Measurements from ENCODE around the gene ARHGEF3. TPM values are rescaled to one million over a fixed set of nuclear protein-coding genes. Genes with fewer than 3 reads are reported as not detected.
A peak's percentile ranks its signal among the peaks of the same experiment; 100 is the strongest.

ARHGEF3 gene
- total RNA-seq, 4 donors from 2014 or later: 15.9 to 79.4 (median 44.8) TPM

DNA sequence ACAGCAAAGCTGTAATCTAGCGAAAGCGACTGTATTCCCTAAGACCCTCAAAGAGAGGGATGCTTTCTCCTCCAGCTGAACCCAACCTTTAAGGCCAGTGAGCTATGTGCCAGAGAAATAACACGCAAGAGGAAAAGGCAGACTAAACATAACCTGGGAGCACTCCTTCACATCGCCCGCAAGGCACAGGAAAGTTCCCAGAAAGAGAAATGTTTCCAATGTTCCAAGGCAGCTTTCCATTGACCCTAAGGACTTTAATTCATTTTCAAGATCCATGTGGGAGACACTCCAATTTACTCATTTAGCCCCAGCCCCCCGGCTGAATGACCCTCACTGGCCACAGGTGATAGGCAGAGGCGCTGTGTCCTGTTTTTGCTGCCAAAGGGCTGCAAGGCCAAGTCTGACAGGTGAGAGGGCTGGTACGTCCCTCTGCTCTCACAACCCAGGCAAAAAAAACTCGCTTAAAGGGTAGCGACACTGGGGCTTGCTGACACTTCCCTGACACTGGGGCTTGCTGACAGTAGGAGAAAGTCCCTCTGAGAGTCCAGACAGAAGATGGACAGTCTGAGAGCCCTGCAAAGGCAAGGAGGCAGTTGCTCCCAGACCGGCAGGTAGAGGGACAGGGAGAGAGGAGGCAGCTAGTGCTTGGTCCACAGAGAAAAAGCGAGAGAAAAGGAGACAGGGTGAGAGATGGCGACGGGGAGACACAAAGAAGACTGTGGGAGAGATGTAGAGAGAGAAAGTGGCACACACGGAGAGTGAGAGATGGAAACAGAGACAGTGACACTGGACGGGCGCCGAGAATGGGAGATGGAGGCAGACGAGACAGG is 702 bp downstream of the ARHGEF3 start:
- no peaks in the 10 kb centered on the region for H3K36me3 ChIP-seq
- no peaks in the 10 kb centered on the region for H3K4me1 ChIP-seq
- no peak for DNase-seq
- H3K27ac ChIP-seq: peak overlapping the region; percentile 78 to 82
- TF ChIP-seq, protein P1, sequence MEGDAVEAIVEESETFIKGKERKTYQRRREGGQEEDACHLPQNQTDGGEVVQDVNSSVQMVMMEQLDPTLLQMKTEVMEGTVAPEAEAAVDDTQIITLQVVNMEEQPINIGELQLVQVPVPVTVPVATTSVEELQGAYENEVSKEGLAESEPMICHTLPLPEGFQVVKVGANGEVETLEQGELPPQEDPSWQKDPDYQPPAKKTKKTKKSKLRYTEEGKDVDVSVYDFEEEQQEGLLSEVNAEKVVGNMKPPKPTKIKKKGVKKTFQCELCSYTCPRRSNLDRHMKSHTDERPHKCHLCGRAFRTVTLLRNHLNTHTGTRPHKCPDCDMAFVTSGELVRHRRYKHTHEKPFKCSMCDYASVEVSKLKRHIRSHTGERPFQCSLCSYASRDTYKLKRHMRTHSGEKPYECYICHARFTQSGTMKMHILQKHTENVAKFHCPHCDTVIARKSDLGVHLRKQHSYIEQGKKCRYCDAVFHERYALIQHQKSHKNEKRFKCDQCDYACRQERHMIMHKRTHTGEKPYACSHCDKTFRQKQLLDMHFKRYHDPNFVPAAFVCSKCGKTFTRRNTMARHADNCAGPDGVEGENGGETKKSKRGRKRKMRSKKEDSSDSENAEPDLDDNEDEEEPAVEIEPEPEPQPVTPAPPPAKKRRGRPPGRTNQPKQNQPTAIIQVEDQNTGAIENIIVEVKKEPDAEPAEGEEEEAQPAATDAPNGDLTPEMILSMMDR (IDR thresholded peaks at IDR 0.05): no peak
- TF ChIP-seq POLR2A (IDR thresholded peaks at IDR 0.05): no peak
- no peaks in the 10 kb centered on the region for H3K27me3 ChIP-seq
- H3K4me3 ChIP-seq: peak overlapping the region; percentile 69 to 81
- no peaks in the 10 kb centered on the region for H3K9me3 ChIP-seq
- intact Hi-C loops (cut with DNase I; ENCODE audit: low total_unique reads): loop anchor here (5.0 to 10.0 kb wide), 2 partner anchors 99 to 184 kb away; no protein-coding TSS in a partner anchor

DNA sequence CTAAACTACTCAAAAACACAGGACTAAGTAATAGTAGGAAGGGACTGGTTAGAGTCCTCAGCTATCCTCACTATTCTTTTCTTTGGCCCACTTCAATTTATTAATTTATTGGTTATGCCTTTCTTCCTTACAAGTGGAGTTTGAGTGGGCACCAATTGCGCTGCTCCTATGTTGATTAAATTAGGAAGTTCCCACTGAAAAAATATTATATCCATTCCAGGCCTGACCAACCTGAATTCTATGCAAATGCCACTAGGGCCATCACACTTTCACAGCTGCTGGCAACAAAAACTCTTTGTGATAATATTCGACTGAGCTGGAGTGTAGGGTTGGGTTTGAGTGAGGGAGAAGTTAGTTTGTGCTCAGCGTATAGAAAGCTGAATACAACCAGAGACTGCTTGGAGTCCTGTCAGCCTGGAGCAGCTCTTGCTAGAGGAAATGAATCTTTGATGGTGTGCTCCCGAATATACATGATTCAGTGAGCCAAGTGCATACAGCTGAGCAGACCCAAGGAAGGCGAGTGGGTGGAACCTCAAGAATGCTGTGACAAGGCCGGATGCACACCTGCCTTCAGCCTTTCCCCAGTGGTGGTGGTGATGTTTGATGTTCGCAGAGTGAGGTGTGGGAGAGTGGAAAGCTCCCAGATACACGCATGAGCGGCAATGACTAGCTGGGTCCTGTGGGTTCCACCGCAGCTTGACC is 1.5 kb downstream of the ARHGEF3 start:
- Histone ChIP-seq H3K4me3 (peak overlapping the region; percentile 69 to 81), H3K4me1 (no peaks in the 10 kb centered on the region), H3K9me3 (no peaks in the 10 kb centered on the region), H3K27me3 (no peaks in the 10 kb centered on the region), H3K36me3 (no peaks in the 10 kb centered on the region), H3K27ac (peak overlapping the region; percentile 78 to 82)
- DNase-seq: no peak
- intact Hi-C loops (cut with DNase I; ENCODE audit: low total_unique reads): loop anchor here (5.0 to 10.0 kb wide), 2 partner anchors 98 to 185 kb away; no protein-coding TSS in a partner anchor
- TF ChIP-seq, protein P1 (IDR thresholded peaks at IDR 0.05): no peak
- TF ChIP-seq POLR2A (IDR thresholded peaks at IDR 0.05): no peak

DNA sequence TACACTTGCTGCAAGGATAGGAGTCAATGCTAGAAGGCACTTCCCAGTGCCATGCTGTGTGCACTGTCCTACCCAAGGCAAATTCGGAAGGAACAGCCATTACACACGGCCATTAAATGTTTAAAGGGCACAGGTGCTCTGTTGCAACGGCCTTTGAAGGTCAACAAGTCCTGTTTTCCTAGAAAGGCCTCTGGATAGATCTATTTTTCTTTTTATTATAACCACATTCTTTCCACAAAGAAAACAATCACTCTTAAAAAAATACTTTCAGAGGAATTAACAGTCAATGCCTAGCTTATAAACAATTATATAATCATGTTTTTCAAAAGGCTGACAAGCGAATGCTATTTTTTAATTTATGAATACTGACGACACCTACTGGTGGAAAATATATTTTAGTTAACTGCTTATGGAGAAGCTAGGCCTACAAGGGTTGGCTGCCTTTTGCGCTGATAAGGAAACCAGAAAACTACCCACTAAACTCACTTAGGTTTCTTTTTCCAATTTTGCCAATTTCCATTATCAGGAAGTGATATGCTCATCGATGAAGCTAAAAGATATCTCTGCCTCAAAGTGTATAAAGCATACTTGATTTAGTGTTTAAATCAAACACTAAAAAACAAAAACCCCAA is 2.4 kb downstream of the ARHGEF3 start:
- no peaks in the 10 kb centered on the region for H3K4me1 ChIP-seq
- TF ChIP-seq, protein P1 (IDR thresholded peaks at IDR 0.05): peak; percentile 62 to 78 (median 73)
- TF ChIP-seq POLR2A (IDR thresholded peaks at IDR 0.05): no peak
- intact Hi-C loops (cut with DNase I; ENCODE audit: low total_unique reads): no loop called here

DNA sequence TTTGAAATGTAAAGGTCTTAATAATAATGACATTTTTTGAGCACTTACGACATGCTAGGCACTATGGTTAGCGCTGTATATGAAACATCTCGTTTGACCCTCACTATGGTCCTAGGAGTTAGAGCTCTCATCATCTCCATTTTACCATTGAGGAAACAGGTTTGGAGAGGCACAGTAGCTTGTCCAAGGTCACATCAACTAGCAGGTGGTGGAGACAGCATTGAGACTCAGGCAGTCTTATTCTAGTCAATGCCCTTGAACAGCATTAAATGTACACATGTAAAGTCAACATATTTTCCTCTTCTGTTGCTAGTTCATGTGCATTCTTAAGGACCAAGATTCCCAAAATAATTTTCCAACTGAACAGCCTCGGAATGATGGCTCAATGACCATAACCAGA is 4.8 kb downstream of the ARHGEF3 start:
- Histone ChIP-seq H3K36me3 (no peaks in the 10 kb centered on the region), H3K4me3 (no peak overlapping the region), H3K27ac (peak overlapping the region; percentile 61 to 82), H3K4me1 (no peaks in the 10 kb centered on the region), H3K9me3 (no peaks in the 10 kb centered on the region), H3K27me3 (no peaks in the 10 kb centered on the region)
- no peak for TF ChIP-seq POLR2A (IDR thresholded peaks at IDR 0.05)
- TF ChIP-seq, protein P1 (IDR thresholded peaks at IDR 0.05): no peak
- intact Hi-C loops (cut with DNase I; ENCODE audit: low total_unique reads): no loop called here
- DNase-seq: no peak

More for the DNA sequence above, 2.4 kb downstream of the ARHGEF3 start:
- DNase-seq: no peak
- H3K27ac ChIP-seq: peak overlapping the region; percentile 78 to 82
- peak overlapping the region; percentile 69 to 81 for H3K4me3 ChIP-seq
- H3K36me3 ChIP-seq: no peaks in the 10 kb centered on the region
- H3K27me3 ChIP-seq: no peaks in the 10 kb centered on the region
- no peaks in the 10 kb centered on the region for H3K9me3 ChIP-seq

Measured in uterus (tissue), 4 donors.